Stimulated activated CD4-positive, alpha-beta T cell treated with anti-CD3 and anti-CD28 coated beads, Interleukin-4, amount 100 ng/mL, for 4 hours (primary cell): ENCODE measurements around the gene NEK4.
"Not testable (repeated sequence)": the region's sequence is repeated elsewhere in the genome, so short reads cannot be mapped to it uniquely, and the experiment has no call there.

ENCODE experiments used
- DNase-seq, 2 experiments: peaks; one replicate each; pipeline ENCODE4 v3.0.0-alpha.2; 2020

NEK4 gene

GRCh38 chr3:52777959-52778805 lies 7.4 kb upstream of the NEK4 start:
- DNase-seq = no peak

DNA sequence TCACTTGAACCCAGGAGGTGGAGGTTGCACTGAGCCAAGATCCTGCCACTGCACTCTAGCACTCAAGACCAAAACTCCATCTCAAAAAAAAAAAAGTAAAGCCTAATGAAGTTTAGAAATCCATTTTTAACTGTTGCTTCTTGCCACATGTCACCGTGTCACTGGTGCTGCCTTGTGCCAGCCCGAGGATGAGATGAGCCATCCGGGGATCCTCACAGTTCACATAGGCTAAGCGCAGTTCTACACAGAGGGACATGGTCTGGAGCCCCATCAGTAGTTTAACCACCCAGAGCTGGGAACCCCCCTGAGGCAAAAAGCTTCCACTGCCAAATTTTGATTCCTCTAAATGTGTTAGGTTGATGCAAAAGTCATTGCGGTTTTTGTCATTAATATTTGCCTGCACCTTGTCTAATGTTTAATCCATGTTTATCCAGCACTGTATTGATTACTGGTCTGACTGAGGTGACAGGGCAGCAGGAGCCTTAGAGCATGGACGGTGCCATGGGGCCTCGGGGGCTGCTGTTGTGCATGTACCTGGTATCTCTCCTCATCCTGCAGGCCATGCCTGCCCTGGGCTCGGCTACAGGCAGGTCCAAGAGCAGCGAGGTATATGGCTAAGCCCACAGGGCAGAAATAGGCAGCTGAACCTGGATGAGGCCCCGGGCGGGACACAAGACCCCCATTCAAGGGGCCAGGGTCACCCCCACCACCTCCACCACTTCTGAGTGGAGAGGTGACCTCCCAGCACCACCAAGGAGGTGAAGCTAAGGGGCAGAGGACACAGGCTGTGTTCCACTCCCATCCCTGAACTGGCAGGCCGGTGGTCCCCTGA lies 6.6 kb upstream of the NEK4 start, which contains the start of gene ITIH1:
TSS of gene ITIH1 (plus strand) at position 473 of the 832 bp plus-strand sequence. CDS start at position 490, 17 bp downstream.
- no peak for DNase-seq

GRCh38 chr3:52776486-52776885 lies 5.7 kb upstream of the NEK4 start:
- not testable (repeated sequence) for DNase-seq

DNA sequence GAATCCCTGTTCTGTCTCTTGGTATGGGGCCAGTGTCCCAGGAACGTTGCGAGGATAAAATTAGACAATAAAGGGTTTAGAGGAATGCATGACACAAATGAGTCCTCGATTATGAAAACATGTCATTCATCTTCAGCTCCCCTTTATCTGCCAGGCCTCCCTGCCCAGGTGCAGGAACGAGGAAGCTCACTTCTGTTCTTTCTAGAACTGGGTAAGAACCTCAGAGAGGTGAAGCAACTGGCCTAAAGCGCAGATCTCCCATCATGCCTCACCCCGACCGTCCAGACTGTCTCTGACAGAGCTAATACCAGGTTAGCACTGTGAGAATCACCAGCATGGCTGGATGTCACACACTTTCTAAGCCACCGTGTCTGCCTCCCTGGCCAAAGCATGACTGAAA lies 5.1 kb upstream of the NEK4 start:
- no peak for DNase-seq

- DNase-seq = no peak
These were observed 4.4 kb upstream of the NEK4 start for GRCh38 chr3:52774901-52775864.

DNA sequence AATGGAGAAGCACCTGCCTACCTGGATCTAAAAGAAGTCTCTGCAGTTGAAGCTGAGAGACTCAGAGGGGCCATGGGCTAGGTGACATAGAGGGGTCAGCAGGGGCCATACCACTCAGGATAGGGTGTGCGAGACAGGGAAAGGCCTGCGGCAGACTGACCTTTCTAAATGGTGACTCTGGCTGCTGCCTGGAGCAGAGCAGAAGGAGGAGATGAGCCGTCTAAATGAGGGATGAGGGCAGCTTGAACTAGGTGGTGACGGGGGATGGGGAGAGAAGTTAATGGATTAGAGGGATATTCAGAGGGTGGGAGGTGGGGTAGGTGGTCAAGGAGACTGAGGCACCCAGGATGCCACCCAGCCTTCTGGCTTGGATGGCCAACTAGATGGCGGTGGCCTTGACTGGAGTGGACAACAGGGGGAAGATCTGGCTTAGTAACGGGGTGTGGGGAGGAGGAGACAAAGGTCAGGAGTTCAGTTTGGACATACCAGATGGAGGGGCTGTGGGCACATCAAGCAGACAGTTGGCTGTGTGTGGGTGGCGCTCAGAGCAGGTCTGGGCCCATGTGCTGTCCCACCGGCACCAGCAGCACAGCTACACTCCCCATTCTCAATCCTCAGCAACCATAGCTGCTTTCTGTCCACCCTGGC lies 3.5 kb upstream of the NEK4 start:
- DNase-seq = no peak

GRCh38 chr3:52773361-52774065 lies 2.8 kb upstream of the NEK4 start:
- DNase-seq = no peak

DNA sequence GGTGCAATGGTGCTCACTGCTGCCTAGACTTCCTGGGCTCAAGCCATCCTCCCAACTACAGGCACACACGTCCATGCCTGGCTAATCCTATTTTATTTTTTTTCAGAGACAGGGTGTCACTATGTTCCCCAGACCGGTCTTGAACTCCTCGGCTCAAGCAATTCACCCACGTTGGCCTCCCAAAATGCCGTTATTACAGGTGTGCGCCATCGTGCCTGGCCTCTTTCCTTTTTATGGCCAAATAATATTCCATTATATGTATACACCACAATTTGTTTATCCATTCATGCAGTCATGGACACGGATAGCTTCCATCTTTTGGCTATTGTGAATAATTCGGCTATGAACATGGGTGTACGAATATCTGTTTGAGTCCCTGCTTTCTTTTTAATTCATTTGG lies 962 bp upstream of the NEK4 start:
- no peak for DNase-seq

DNA sequence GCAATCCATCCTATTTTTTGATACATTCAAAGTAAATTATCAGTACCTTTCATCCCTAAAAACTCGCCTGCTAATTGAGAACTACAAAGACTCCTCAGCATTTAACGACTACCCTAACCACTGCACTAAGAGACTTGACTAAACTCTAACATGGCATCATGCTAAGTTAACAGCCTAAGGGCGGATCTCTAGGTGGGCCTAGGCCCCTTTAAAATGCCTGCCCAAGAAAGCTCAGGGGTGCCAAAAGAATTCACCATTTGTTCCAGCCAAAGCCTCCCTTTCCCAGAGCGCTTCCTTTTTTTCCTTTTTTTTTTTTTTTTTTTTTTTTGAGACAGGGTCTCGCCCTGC lies 568 bp upstream of the NEK4 start:
- no peak for DNase-seq

DNA sequence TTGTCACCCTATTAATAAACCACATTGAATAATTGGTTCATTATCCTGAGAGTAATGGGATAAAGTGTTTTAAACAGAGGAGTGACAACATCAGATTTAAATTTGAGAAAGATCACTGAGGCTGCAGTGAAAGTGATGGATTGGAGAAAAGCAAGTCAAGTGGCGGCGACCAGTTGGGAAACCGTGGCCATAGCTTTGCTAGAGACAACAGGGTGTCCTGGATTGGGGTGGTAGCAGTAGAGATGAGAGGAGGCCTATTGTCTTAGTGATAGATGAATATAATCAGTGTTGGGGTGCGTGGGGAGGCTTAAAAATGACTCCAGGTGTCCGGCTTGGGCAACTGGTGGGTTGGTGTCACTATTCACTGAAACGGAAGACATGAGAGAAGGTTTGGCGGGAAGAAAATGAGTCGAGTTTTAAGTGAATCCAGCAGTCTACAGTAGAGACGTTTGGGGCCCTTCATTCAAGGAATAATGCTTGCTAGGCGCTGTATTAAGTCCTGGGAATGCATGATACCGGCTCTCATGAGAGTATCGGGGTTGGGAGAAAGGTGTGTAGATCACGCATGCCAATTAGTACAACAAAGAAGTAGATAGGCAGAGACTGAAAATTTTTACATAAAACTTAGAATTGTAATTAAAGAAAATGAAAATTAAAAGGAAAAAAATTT lies 819 bp downstream of the NEK4 start:
- DNase-seq = no peak

DNA sequence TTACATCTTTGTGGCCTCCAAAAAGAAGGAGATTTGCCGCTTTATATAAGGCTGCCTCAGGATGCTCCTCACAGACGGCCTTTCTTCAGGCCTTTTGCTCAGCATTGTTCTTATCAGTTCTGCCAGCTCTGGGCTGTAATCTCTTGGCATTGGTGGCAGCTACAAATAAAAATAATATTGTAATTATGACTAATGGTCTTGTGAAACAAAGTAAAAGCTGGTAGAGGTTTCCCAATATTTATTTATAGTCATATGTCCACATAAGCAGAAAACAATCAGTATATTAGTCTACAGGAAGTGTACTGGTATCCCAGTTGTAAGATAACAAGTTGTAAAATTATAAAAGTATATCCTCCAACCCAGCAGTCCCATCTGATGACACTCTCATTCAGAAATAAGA lies 7.3 kb downstream of the NEK4 start:
- no peak for DNase-seq

DNA sequence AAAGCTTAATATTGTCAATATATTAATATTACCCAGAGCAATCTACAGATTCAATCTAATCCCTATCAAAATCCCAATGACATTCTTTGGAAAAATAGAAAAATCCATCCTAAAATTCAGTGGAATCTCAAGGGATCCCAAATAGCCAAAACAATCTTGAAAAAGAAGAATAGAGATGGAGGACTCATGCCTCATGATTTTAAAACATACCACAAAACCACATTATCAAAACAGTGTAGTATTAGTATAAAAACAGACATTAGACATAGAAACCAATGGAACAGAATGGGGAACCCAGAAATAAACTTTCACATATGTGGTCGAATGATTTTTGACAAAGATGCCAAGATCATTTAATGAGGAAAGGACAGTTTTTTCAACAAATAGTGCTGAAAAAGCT lies 14.6 kb downstream of the NEK4 start:
- no peak for DNase-seq

GRCh38 chr3:52754373-52754772 lies 16.4 kb downstream of the NEK4 start:
- no peak for DNase-seq

DNA sequence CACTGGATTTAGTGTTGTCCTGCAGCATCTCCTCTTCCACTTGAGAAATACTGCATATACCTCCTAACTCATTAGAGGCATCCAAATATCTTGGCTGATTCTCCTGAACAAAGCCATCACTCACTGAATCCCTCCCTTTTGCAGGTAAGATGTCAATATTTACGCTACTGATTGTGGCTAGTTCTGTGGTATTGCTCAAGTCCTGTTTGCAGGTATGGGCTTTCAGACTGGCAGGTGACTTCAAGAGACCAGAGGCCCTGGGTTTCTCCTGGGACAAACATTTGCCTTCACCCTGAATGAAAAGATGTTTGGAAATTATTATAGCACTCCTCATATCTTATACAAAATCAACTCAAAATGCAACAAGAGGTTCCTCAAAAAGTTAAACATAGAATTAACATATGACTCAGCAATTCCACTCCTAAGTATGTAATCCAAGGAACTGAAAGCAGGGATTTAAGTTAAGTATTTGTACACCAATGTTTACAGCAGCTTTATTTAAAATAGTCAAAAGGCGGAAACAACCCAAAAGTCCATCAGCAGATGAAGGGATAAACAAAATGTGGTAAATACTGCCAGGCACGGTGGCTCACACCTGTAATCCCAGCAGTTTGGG lies 18.6 kb downstream of the NEK4 start:
- DNase-seq = no peak

DNA sequence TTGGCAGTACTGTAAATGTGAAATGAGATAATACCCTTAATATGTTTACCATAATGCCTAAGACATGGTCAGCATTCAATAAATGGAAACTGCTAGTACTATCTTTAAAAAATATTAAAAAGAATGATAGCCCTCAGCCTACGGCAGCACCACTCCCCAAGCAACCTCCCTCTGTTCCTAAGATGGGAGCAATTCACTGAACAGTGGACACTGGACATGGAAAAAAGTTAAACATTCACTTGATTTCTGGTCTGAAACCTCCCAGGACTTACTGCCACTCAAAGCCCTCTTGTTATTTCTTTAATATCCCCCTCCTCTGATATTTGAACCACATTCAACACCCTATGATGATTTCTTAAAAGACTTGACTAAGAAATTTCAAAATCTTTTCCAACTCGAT lies 27.0 kb downstream of the NEK4 start:
- no peak for DNase-seq

DNA sequence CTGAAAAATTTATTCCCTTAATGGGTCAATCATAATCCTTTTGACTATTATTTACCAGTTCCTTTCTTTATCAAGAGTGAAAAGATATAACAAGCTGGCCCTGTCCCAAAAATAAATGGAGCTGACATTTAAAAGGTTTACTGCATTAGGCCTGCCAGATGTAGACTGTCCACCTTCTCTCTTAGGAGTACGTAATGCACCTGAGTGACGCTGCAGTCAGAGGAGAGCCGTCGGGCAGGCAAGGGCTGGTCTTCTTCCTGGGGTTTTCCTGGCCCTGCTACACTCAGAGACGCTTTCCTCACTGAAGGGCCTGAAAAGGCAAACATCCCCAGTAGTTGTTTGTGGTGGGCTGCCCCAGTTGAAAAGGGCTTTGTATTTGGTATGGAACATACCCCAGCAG lies 27.6 kb downstream of the NEK4 start:
- no peak for DNase-seq

GRCh38 chr3:52742418-52743041 lies 28.2 kb downstream of the NEK4 start:
- no peak for DNase-seq

- DNase-seq = no peak
These were observed 31.0 kb downstream of the NEK4 start for GRCh38 chr3:52739730-52740129.

- no peak for DNase-seq
These were observed 37.4 kb downstream of the NEK4 start for GRCh38 chr3:52733256-52733891.

DNA sequence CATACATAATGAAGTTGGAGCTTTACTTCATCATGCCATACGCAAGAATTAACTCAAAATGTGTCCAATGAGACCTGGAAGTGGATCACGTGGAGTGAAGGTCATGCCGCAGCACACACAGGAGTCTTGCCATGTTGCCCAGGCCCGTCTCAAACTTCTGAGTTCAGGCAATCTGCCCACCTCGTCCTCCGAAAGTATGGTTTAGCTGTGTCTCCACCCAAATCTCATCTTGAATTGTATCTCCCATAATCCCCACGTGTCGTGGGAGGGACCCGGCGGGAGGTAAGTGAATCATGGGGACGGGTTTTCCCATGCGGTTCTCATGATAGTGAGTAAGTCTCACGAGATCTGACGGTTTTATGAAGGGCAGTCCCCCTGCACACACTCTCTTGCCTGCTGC lies 39.1 kb downstream of the NEK4 start:
- no peak for DNase-seq
